Stimulated activated CD8-positive, alpha-beta memory T cell treated with anti-CD3 and anti-CD28 coated beads, Interleukin-15, amount 100 ng/mL, for 48 hours (primary cell): ENCODE measurements around the gene CDKN1A.
"Not testable (repeated sequence)": the region's sequence is repeated elsewhere in the genome, so short reads cannot be mapped to it uniquely, and the experiment has no call there.

Source experiments
- DNase-seq, 2 donors: peaks; one replicate each; pipeline ENCODE4 v3.0.0-alpha.2; 2020; ENCODE audit warnings: low read depth in 2 of 2

The CDKN1A gene

GRCh38 chr6:36719126-36719525 lies 40.6 kb downstream of the CDKN1A start:
- DNase-seq, result no peak

- DNase-seq, result no peak
These were observed 42.0 kb downstream of the CDKN1A start for GRCh38 chr6:36720251-36721141.

- DNase-seq, result no peak
These were observed 43.0 kb downstream of the CDKN1A start for GRCh38 chr6:36721369-36722140.

GRCh38 chr6:36722365-36722764 lies 43.9 kb downstream of the CDKN1A start:
- DNase-seq, result no peak

GRCh38 chr6:36722879-36723278 lies 44.4 kb downstream of the CDKN1A start:
- no peak for DNase-seq

GRCh38 chr6:36723992-36724391 lies 45.5 kb downstream of the CDKN1A start:
- not testable (repeated sequence) for DNase-seq

GRCh38 chr6:36724514-36725390 lies 46.2 kb downstream of the CDKN1A start:
- DNase-seq, result peak in 1 of 2 donors; percentile 36

GRCh38 chr6:36725581-36725980 lies 47.1 kb downstream of the CDKN1A start:
- no peak for DNase-seq

- no peak for DNase-seq
These were observed 49.0 kb downstream of the CDKN1A start for GRCh38 chr6:36727505-36728021.

- no peak for DNase-seq
These were observed 50.0 kb downstream of the CDKN1A start for GRCh38 chr6:36728289-36729160.

GRCh38 chr6:36729161-36729524 lies 50.6 kb downstream of the CDKN1A start:
- no peak for DNase-seq

GRCh38 chr6:36730424-36731380 lies 52.2 kb downstream of the CDKN1A start:
- no peak for DNase-seq

- no peak for DNase-seq
These were observed 53.3 kb downstream of the CDKN1A start for GRCh38 chr6:36731622-36732310.

GRCh38 chr6:36733300-36733699 lies 54.8 kb downstream of the CDKN1A start:
- DNase-seq, result no peak

- DNase-seq, result no peak
These were observed 56.1 kb downstream of the CDKN1A start for GRCh38 chr6:36734486-36735060.

- DNase-seq, result peak in 1 of 2 donors; percentile 8
These were observed 56.9 kb downstream of the CDKN1A start for GRCh38 chr6:36735110-36736071.
